ENCODE results near the gene VSTM4.

VSTM4 gene

DNA sequence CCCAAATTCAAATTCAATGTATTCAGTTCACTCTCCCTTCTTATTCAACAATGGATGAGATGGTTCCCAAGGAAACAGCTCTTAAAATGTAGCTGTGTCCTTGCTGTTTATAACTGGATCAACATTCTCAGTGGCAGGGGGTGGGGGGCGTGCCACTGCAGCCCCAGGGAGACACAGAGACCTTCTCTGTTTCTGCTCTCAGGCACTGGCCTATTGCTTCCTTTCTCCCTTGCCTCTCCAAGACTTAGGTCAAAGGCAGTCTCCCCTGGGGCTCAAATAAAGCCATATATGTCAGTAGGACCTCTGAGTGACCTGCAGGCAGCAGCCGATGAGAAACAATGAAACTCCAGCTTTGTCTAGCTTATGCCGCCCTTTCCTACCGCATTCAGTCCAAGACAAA lies 20.7 kb downstream of the VSTM4 start:
- H3K4me3 ChIP-seq (ENCODE audit: low read depth, low read length): no peak overlapping the region
- TF ChIP-seq, protein P1, sequence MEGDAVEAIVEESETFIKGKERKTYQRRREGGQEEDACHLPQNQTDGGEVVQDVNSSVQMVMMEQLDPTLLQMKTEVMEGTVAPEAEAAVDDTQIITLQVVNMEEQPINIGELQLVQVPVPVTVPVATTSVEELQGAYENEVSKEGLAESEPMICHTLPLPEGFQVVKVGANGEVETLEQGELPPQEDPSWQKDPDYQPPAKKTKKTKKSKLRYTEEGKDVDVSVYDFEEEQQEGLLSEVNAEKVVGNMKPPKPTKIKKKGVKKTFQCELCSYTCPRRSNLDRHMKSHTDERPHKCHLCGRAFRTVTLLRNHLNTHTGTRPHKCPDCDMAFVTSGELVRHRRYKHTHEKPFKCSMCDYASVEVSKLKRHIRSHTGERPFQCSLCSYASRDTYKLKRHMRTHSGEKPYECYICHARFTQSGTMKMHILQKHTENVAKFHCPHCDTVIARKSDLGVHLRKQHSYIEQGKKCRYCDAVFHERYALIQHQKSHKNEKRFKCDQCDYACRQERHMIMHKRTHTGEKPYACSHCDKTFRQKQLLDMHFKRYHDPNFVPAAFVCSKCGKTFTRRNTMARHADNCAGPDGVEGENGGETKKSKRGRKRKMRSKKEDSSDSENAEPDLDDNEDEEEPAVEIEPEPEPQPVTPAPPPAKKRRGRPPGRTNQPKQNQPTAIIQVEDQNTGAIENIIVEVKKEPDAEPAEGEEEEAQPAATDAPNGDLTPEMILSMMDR (IDR thresholded peaks at IDR 0.05; ENCODE audit: low read depth, low read length, missing control alignments): no peak
- no peak for DNase-seq (ENCODE audit: low read depth)

DNA sequence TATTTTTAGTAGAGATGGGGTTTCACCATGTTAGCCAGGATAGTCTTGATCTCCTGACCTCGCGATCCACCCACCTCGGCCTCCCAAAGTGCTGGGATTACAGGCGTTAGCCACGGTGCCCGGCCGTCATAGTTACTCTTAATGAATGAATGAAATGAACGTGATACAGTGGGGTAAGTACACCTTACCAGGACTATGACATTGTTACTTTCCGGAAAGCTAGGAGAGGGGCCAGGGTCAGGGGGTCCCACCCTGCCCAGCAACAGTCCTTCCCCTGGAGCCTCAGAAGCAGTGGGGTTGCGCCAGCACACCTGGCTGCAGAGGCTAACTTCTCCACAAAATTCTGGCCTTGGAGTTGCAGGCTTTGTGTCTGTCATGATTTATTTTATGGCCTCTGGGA lies 21.4 kb downstream of the VSTM4 start:
- TF ChIP-seq, protein P1 (IDR thresholded peaks at IDR 0.05; ENCODE audit: low read depth, low read length, missing control alignments): no peak
- DNase-seq (ENCODE audit: low read depth): no peak
- no peak overlapping the region for H3K4me3 ChIP-seq (ENCODE audit: low read depth, low read length)

DNA sequence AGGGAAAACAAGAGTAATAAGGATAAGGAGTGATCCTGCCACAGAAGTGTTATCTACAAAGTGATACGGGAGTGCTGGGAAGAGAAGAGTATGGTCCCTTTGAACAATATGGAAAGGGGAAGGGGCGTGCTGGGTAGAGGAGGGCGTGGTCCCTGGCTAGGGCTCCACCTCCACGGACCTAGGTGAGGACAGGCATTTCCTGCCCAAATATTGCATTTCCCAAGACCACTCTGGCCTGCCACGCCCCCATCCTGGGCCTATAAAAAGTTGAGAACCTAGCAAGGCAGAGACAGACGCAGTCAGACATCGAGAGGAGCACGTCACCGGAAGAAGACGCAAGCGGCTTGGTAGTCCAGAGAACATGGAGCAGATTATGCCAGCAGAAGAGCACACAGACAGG lies 22.8 kb downstream of the VSTM4 start:
- DNase-seq (ENCODE audit: low read depth): no peak
- H3K4me3 ChIP-seq (ENCODE audit: low read depth, low read length): no peak overlapping the region
- TF ChIP-seq, protein P1 (IDR thresholded peaks at IDR 0.05; ENCODE audit: low read depth, low read length, missing control alignments): no peak

DNA sequence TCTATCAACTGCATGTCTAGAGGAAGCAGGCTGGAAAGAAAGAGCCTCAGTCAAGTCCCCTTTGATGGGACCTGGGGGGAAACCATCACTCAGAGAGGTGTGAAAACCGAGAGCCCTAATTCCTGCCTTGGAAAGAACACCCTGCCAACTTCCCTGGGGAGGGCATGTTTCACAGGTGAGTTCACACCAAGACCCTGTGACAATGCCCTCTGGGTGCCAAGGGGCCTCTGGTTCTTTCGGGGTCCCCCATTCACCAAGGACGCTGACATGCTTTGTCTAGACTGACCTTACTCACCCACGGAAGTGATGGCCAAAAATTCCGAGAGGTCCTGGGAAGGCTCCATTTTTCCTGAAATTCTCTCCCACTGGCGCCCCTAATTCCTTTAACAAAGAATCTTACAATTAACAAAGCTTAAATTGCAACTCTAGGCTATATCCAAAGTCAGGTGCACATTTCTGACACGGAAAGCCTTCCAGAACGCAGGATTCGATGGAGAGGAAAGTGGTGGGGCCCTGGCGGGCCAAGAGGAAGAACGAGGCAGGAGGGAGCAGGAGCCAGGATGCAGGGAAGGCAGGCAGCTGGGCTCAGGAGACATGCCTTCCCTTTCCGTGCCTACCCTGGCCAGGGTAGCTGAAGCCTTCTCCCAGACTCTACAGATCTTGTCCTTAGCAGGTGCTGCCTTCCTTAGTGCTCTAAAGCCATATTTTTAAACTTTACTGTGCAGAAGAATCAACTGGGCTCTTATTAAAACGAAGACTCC lies 23.7 kb downstream of the VSTM4 start:
- DNase-seq (ENCODE audit: low read depth): no peak
- no peak overlapping the region for H3K4me3 ChIP-seq (ENCODE audit: low read depth, low read length)
- TF ChIP-seq, protein P1 (IDR thresholded peaks at IDR 0.05; ENCODE audit: low read depth, low read length, missing control alignments): no peak

DNA sequence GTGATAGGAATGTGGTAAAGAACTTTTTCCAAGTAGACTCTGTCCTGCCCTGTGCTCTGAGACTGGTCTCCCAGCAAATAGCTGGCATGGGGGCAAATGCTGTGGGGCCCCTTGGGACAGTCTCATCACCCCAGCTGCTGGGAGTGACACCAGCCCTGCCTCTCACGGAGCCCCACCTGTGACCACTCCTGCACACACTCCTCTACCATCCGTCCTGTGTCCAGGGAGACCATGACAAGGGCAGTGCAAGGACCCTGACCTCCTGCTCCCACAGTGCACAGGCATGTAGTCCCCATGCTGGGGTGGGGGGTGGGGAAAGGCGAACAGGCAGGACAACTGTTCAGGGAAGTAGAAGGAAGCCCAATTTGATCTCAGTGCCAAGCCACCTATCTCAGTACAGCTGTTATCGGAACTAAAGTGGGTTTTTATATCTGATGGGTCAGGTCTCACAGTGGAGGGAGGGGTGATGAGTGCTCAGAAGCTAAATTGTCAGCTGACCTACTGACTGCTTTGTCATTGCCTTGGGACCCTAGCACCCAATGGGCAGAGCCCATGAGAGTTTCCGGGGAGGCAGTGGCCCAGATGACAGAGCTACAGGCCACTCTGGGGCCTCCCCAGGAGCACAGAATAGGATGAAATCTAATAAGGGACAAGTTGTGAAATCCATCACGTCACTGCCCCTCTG lies 24.5 kb downstream of the VSTM4 start:
- H3K4me3 ChIP-seq (ENCODE audit: low read depth, low read length): no peak overlapping the region
- TF ChIP-seq, protein P1 (IDR thresholded peaks at IDR 0.05; ENCODE audit: low read depth, low read length, missing control alignments): no peak
- DNase-seq (ENCODE audit: low read depth): no peak

DNA sequence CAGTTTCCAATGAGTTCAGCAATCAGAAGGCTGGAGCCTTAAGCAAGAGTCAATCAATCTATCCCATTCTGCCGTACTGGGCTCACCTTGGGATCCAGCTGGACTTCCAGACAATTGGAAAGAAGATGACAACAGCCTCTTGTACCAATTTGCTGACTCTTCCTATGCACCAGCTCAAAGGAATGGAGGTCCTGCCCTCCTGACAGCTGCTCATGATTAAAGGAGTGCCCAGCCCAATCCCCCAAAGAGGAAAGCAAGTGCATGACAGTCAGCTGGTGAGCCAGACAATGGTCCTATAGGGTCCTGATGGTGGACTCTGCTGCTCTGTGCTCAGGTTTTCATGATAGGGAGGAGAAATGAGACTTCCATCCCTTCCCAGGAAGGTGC lies 25.1 kb downstream of the VSTM4 start:
- TF ChIP-seq, protein P1 (IDR thresholded peaks at IDR 0.05; ENCODE audit: low read depth, low read length, missing control alignments): no peak
- H3K4me3 ChIP-seq (ENCODE audit: low read depth, low read length): no peak overlapping the region
- no peak for DNase-seq (ENCODE audit: low read depth)
